Spleen (tissue), 7 donors: ENCODE measurements around the gene MRTFB.

Source experiments
- POLR2A ChIP-seq, 3 donors: fragments of 450-650 bp; IDR thresholded peaks; one replicate each; pipeline ENCODE4 v1.5.1; 2017; ENCODE audit warnings: antibody characterized with exemption in 3 of 3, mild to moderate bottlenecking in 1 of 3
- TF ChIP-seq, protein P1 (sequence below), 11 experiments: fragments of 200-600 bp in 7 of 11; fragments of 450-650 bp in 4 of 11; sonication (generic) in 4 of 11; IDR thresholded peaks in 8 of 11; conservative IDR thresholded peaks in 3 of 11; 1 replicate in 7 of 11; 2 replicates in 4 of 11; pipeline versions ENCODE4 v1.4.0 to v1.8.0; 2016 to 2021; ENCODE audit warnings: antibody characterized with exemption in 11 of 11, inconsistent platforms in 4 of 11, mild to moderate bottlenecking in 1 of 11
- donor health status: DM: no; HTN: no; CAD: no; lungs with moderate emphysema.
- donor health status: DM: no; HTN: no; CAD: no.
- donor health status: DM: no; HTN: no; CAD: no.

- TF ChIP-seq, protein P1, sequence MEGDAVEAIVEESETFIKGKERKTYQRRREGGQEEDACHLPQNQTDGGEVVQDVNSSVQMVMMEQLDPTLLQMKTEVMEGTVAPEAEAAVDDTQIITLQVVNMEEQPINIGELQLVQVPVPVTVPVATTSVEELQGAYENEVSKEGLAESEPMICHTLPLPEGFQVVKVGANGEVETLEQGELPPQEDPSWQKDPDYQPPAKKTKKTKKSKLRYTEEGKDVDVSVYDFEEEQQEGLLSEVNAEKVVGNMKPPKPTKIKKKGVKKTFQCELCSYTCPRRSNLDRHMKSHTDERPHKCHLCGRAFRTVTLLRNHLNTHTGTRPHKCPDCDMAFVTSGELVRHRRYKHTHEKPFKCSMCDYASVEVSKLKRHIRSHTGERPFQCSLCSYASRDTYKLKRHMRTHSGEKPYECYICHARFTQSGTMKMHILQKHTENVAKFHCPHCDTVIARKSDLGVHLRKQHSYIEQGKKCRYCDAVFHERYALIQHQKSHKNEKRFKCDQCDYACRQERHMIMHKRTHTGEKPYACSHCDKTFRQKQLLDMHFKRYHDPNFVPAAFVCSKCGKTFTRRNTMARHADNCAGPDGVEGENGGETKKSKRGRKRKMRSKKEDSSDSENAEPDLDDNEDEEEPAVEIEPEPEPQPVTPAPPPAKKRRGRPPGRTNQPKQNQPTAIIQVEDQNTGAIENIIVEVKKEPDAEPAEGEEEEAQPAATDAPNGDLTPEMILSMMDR (IDR thresholded peaks at IDR 0.05 in 8 of 11, conservative IDR thresholded peaks at IDR 0.05 in 3 of 11): no peak
- no peak for TF ChIP-seq POLR2A (IDR thresholded peaks at IDR 0.05)
Observed at GRCh38 chr16:14071576-14072271, 605 bp downstream of the MRTFB start.
